SK-N-SH treated with all-trans-retinoic acid at 6 μM for 48 hours (cell line): ENCODE data around the gene POTEJ.
"Not testable (repeated sequence)": the region's sequence is repeated elsewhere in the genome, so short reads cannot be mapped to it uniquely, and the experiment has no call there.

ENCODE experiments used
- RARB ChIP-seq: fragments of 250-450 bp; sonication (Bioruptor Pico); IDR thresholded peaks from 2 replicates; pipeline ENCODE4 v1.8.0; 2021; ENCODE audit warnings: mild to moderate bottlenecking, moderate library complexity
- ZC3H10 ChIP-seq: fragments of 250-450 bp; sonication (Bioruptor Pico); IDR thresholded peaks from 2 replicates; pipeline ENCODE4 v1.5.1; 2021; ENCODE audit warnings: mild to moderate bottlenecking, moderate library complexity
- ZFP30 ChIP-seq: fragments of 450-650 bp; formaldehyde crosslinking; IDR thresholded peaks from 2 replicates; pipeline ENCODE4 v1.5.0; 2022; ENCODE audit warnings: mild to moderate bottlenecking, moderate library complexity
- TF ChIP-seq, protein P1 (sequence below): fragments of 250-450 bp; sonication (Bioruptor Pico); IDR thresholded peaks from 2 replicates; pipeline ENCODE4 v1.5.1; 2021; ENCODE audit warnings: mild to moderate bottlenecking, moderate library complexity
- TF ChIP-seq, protein P2 (sequence below): fragments of 250-450 bp; sonication (Bioruptor Pico); IDR thresholded peaks from 2 replicates; pipeline ENCODE4 v1.5.0; 2020; ENCODE audit warnings: mild to moderate bottlenecking, moderate library complexity

GRCh38 chr2:130590842-130591359, 20.3 kb upstream of the POTEJ start:
- not testable (repeated sequence) for TF ChIP-seq ZFP30, RARB, ZC3H10 (CRISPR knock-in tag)
- TF ChIP-seq, protein P1, sequence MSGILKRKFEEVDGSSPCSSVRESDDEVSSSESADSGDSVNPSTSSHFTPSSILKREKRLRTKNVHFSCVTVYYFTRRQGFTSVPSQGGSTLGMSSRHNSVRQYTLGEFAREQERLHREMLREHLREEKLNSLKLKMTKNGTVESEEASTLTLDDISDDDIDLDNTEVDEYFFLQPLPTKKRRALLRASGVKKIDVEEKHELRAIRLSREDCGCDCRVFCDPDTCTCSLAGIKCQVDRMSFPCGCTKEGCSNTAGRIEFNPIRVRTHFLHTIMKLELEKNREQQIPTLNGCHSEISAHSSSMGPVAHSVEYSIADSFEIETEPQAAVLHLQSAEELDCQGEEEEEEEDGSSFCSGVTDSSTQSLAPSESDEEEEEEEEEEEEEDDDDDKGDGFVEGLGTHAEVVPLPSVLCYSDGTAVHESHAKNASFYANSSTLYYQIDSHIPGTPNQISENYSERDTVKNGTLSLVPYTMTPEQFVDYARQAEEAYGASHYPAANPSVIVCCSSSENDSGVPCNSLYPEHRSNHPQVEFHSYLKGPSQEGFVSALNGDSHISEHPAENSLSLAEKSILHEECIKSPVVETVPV (CRISPR knock-in tag), result not testable (repeated sequence)
- TF ChIP-seq, protein P2, sequence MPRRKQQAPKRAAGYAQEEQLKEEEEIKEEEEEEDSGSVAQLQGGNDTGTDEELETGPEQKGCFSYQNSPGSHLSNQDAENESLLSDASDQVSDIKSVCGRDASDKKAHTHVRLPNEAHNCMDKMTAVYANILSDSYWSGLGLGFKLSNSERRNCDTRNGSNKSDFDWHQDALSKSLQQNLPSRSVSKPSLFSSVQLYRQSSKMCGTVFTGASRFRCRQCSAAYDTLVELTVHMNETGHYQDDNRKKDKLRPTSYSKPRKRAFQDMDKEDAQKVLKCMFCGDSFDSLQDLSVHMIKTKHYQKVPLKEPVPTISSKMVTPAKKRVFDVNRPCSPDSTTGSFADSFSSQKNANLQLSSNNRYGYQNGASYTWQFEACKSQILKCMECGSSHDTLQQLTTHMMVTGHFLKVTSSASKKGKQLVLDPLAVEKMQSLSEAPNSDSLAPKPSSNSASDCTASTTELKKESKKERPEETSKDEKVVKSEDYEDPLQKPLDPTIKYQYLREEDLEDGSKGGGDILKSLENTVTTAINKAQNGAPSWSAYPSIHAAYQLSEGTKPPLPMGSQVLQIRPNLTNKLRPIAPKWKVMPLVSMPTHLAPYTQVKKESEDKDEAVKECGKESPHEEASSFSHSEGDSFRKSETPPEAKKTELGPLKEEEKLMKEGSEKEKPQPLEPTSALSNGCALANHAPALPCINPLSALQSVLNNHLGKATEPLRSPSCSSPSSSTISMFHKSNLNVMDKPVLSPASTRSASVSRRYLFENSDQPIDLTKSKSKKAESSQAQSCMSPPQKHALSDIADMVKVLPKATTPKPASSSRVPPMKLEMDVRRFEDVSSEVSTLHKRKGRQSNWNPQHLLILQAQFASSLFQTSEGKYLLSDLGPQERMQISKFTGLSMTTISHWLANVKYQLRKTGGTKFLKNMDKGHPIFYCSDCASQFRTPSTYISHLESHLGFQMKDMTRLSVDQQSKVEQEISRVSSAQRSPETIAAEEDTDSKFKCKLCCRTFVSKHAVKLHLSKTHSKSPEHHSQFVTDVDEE (CRISPR knock-in tag), result not testable (repeated sequence)
